T-helper 2 cell treated with Interferon-gamma antibody and Interleukin-4, amounts not matched to agents 5 μg/mL and 100 μg/mL, for 36 hours (primary cell): ENCODE results near the gene DNAJB12.

Source experiments
- DNase-seq: peaks from one replicate; pipeline ENCODE4 v3.0.0; 2021; ENCODE audit warnings: low spot score
- H3K27ac Mint-ChIP-seq: one replicate; pipeline ENCODE4 v1.8.0; 2021; ENCODE audit warnings: mild to moderate bottlenecking, mixed read lengths
- H3K27me3 Mint-ChIP-seq: one replicate; pipeline ENCODE4 v1.8.0; 2021; ENCODE audit warnings: low read depth, mixed read lengths
- H3K36me3 Mint-ChIP-seq: one replicate; pipeline ENCODE4 v1.8.0; 2021; ENCODE audit warnings: low read depth, mixed read lengths
- H3K4me1 Mint-ChIP-seq: one replicate; pipeline ENCODE4 v1.8.0; 2021; ENCODE audit warnings: low read depth, mixed read lengths
- H3K4me3 Mint-ChIP-seq: one replicate; pipeline ENCODE4 v1.8.0; 2022; ENCODE audit warnings: mild to moderate bottlenecking, moderate library complexity, mixed read lengths
- H3K9me3 Mint-ChIP-seq: one replicate; pipeline ENCODE4 v1.8.0; 2021; ENCODE audit warnings: mixed read lengths

The DNAJB12 gene

GRCh38 chr10:72321248-72322029 lies 33.3 kb downstream of the DNAJB12 start:
- H3K27me3 Mint-ChIP-seq = no peaks in the 10 kb centered on the region

GRCh38 chr10:72320676-72321247 lies 34.0 kb downstream of the DNAJB12 start:
- Mint-ChIP-seq H3K27ac (peak overlapping the region; percentile 92), H3K9me3 (no peaks in the 10 kb centered on the region), H3K4me3 (peak overlapping the region; percentile 69), H3K27me3 (no peaks in the 10 kb centered on the region), H3K4me1 (peaks cover 66% of the 10 kb centered on the region), H3K36me3 (peaks cover 4% of the 10 kb centered on the region)
- peak; percentile 77 for DNase-seq

More at GRCh38 chr10:72321248-72322029, 33.3 kb downstream of the DNAJB12 start:
- no peak for DNase-seq
- H3K4me1 Mint-ChIP-seq = peaks cover 61% of the 10 kb centered on the region
- peak overlapping the region; percentile 70 for H3K4me3 Mint-ChIP-seq
- H3K27ac Mint-ChIP-seq = peak overlapping the region; percentile 92
- H3K9me3 Mint-ChIP-seq = peaks cover 2% of the 10 kb centered on the region
- H3K36me3 Mint-ChIP-seq = peaks cover 4% of the 10 kb centered on the region

GRCh38 chr10:72319416-72320254 lies 35.1 kb downstream of the DNAJB12 start:
- peak overlapping the region; percentile 92 for H3K27ac Mint-ChIP-seq
- peak; percentile 86 for DNase-seq

GRCh38 chr10:72318418-72319262 lies 36.1 kb downstream of the DNAJB12 start:
- no peaks in the 10 kb centered on the region for H3K9me3 Mint-ChIP-seq
- peaks cover 63% of the 10 kb centered on the region for H3K4me1 Mint-ChIP-seq
- no peak for DNase-seq
- no peaks in the 10 kb centered on the region for H3K27me3 Mint-ChIP-seq
- peak overlapping the region; percentile 72 for H3K4me3 Mint-ChIP-seq
- peaks cover 4% of the 10 kb centered on the region for H3K36me3 Mint-ChIP-seq
- H3K27ac Mint-ChIP-seq = peak overlapping the region; percentile 86

More at GRCh38 chr10:72319416-72320254, 35.1 kb downstream of the DNAJB12 start:
- no peaks in the 10 kb centered on the region for H3K27me3 Mint-ChIP-seq
- H3K4me3 Mint-ChIP-seq = peak overlapping the region; percentile 72
- H3K36me3 Mint-ChIP-seq = peaks cover 4% of the 10 kb centered on the region
- no peaks in the 10 kb centered on the region for H3K9me3 Mint-ChIP-seq
- peaks cover 69% of the 10 kb centered on the region for H3K4me1 Mint-ChIP-seq

GRCh38 chr10:72316748-72317435 lies 37.8 kb downstream of the DNAJB12 start:
- H3K4me3 Mint-ChIP-seq = peak overlapping the region; percentile 14
- no peaks in the 10 kb centered on the region for H3K27me3 Mint-ChIP-seq
- H3K36me3 Mint-ChIP-seq = peaks cover 4% of the 10 kb centered on the region
- H3K27ac Mint-ChIP-seq = peak overlapping the region; percentile 46
- DNase-seq = no peak
- peaks cover 49% of the 10 kb centered on the region for H3K4me1 Mint-ChIP-seq
- no peaks in the 10 kb centered on the region for H3K9me3 Mint-ChIP-seq

GRCh38 chr10:72316386-72316700 lies 38.4 kb downstream of the DNAJB12 start:
- Mint-ChIP-seq H3K4me1 (peaks cover 49% of the 10 kb centered on the region), H3K4me3 (peak overlapping the region; percentile 37), H3K27me3 (no peaks in the 10 kb centered on the region), H3K9me3 (no peaks in the 10 kb centered on the region), H3K36me3 (peaks cover 4% of the 10 kb centered on the region), H3K27ac (peak overlapping the region; percentile 79)
- DNase-seq = no peak

GRCh38 chr10:72315611-72316385 lies 38.9 kb downstream of the DNAJB12 start:
- no peaks in the 10 kb centered on the region for H3K27me3 Mint-ChIP-seq
- peak overlapping the region; percentile 37 for H3K4me3 Mint-ChIP-seq
- no peak for DNase-seq
- peaks cover 46% of the 10 kb centered on the region for H3K4me1 Mint-ChIP-seq
- H3K36me3 Mint-ChIP-seq = peaks cover 4% of the 10 kb centered on the region
- no peaks in the 10 kb centered on the region for H3K9me3 Mint-ChIP-seq
- peak overlapping the region; percentile 79 for H3K27ac Mint-ChIP-seq

GRCh38 chr10:72315054-72315453 lies 39.7 kb downstream of the DNAJB12 start:
- Mint-ChIP-seq H3K27ac (no peak overlapping the region), H3K36me3 (peaks cover 4% of the 10 kb centered on the region), H3K4me3 (no peak overlapping the region), H3K9me3 (no peaks in the 10 kb centered on the region), H3K27me3 (no peaks in the 10 kb centered on the region), H3K4me1 (peaks cover 46% of the 10 kb centered on the region)
- DNase-seq = no peak

- Mint-ChIP-seq H3K27ac (no peak overlapping the region), H3K4me1 (peaks cover 49% of the 10 kb centered on the region), H3K36me3 (peaks cover 4% of the 10 kb centered on the region), H3K4me3 (no peak overlapping the region), H3K27me3 (no peaks in the 10 kb centered on the region), H3K9me3 (no peaks in the 10 kb centered on the region)
- DNase-seq = no peak
Observed at GRCh38 chr10:72314263-72314662, 40.5 kb downstream of the DNAJB12 start.

- H3K27ac Mint-ChIP-seq = no peak overlapping the region
- H3K4me3 Mint-ChIP-seq = no peak overlapping the region
- no peaks in the 10 kb centered on the region for H3K9me3 Mint-ChIP-seq
- no peaks in the 10 kb centered on the region for H3K27me3 Mint-ChIP-seq
- H3K4me1 Mint-ChIP-seq = peaks cover 49% of the 10 kb centered on the region
- peaks cover 4% of the 10 kb centered on the region for H3K36me3 Mint-ChIP-seq
- DNase-seq = no peak
Observed at GRCh38 chr10:72312865-72313391, 41.8 kb downstream of the DNAJB12 start.

- H3K27ac Mint-ChIP-seq = peak overlapping the region; percentile 32
- peaks cover 48% of the 10 kb centered on the region for H3K4me1 Mint-ChIP-seq
- H3K27me3 Mint-ChIP-seq = no peaks in the 10 kb centered on the region
- H3K36me3 Mint-ChIP-seq = peaks cover 1% of the 10 kb centered on the region
- no peak for DNase-seq
- H3K4me3 Mint-ChIP-seq = no peak overlapping the region
- no peaks in the 10 kb centered on the region for H3K9me3 Mint-ChIP-seq
Observed at GRCh38 chr10:72311667-72312066, 43.1 kb downstream of the DNAJB12 start.

- Mint-ChIP-seq H3K9me3 (no peaks in the 10 kb centered on the region), H3K27ac (peak overlapping the region; percentile 31), H3K36me3 (no peaks in the 10 kb centered on the region), H3K4me1 (peaks cover 45% of the 10 kb centered on the region), H3K4me3 (no peak overlapping the region), H3K27me3 (no peaks in the 10 kb centered on the region)
- DNase-seq = no peak
Observed at GRCh38 chr10:72310636-72311035, 44.1 kb downstream of the DNAJB12 start.
